ENCODE data around the gene CYSRT1.

GRCh38 chr9:137225699-137226331 is 841 bp downstream of the CYSRT1 start:
- TF ChIP-seq POLR2AphosphoS5 (IDR thresholded peaks at IDR 0.05; ENCODE audit: low read depth, low read length): no peak
- TF ChIP-seq POLR2A (IDR thresholded peaks at IDR 0.05; ENCODE audit: low read depth, low read length): no peak
